IMR-90 (cell line): Measurements from ENCODE around the gene TENM3. TPM values are rescaled to one million over a fixed set of nuclear protein-coding genes. Genes with fewer than 3 reads are reported as not detected.

Source experiments
- ATAC-seq: fragments of 200-7000 bp; cut with Tn5 transposase; 2 replicates; pipeline ENCODE4 v1.9.1; 2020; ENCODE audit warnings: low read depth, mild to moderate bottlenecking, moderate library complexity
- BruUV-seq: library from RNA; stranded (reverse); fragments of 400-500 nt; replicated peaks from 2 replicates; lab custom pipeline; 2021; lab: Mats Ljungman, UMichigan
- CTCF ChIA-PET: fragments of 300-600 bp; formaldehyde crosslinking; extraction: SDS; loops from one replicate; lab custom pipeline; 2021; ENCODE audit warnings: antibody characterized with exemption; lab: Yijun Ruan, JAX
- POLR2A ChIA-PET: fragments of 300-600 bp; sonication (Branson Sonifier 250); formaldehyde crosslinking; loops from one replicate; lab custom pipeline; 2022; ENCODE audit warnings: antibody characterized with exemption; ENCODE audit not compliant: unreplicated experiment; lab: Charles Lee
- DNase-seq: peaks from one replicate; pipeline ENCODE4 v3.0.0; 2013
- H2AFZ ChIP-seq: replicated peaks from 2 replicates; pipeline ENCODE3; 2013; ENCODE audit warnings: low read length, mild to moderate bottlenecking; ENCODE audit not compliant: poor library complexity
- H2AK5ac ChIP-seq: 2 replicates; pipeline ENCODE4 v1.6.1; 2013; ENCODE audit warnings: low read depth, low read length, inconsistent platforms
- H2AK9ac ChIP-seq: replicated peaks from 2 replicates; pipeline ENCODE3; 2013; ENCODE audit warnings: mild to moderate bottlenecking, low read depth, low read length, moderate library complexity; ENCODE audit not compliant: poor library complexity
- H2BK120ac ChIP-seq: 2 replicates; pipeline ENCODE4 v1.6.1; 2013; ENCODE audit warnings: low read depth, low read length, inconsistent platforms
- H2BK15ac ChIP-seq: 3 replicates; pipeline ENCODE4 v1.6.1; 2013; ENCODE audit warnings: low read depth, low read length, inconsistent platforms
- H2BK20ac ChIP-seq: 2 replicates; pipeline ENCODE4 v1.6.1; 2013; ENCODE audit warnings: low read depth, mild to moderate bottlenecking, inconsistent platforms, low read length, moderate library complexity
- H2BK5ac ChIP-seq: 2 replicates; pipeline ENCODE4 v1.6.1; 2013; ENCODE audit warnings: mild to moderate bottlenecking, low read depth, low read length, inconsistent platforms; ENCODE audit not compliant: poor library complexity, severe bottlenecking
- H3K14ac ChIP-seq: replicated peaks from 2 replicates; pipeline ENCODE4 v1.6.1; 2013; ENCODE audit warnings: low read depth, low read length, inconsistent platforms
- H3K18ac ChIP-seq: 2 replicates; pipeline ENCODE4 v1.6.1; 2013; ENCODE audit warnings: low read depth, low read length, control low read depth
- H3K23ac ChIP-seq: 2 replicates; pipeline ENCODE4 v1.6.1; 2013; ENCODE audit warnings: low read depth, low read length, inconsistent platforms
- H3K27ac ChIP-seq: 2 replicates; pipeline ENCODE4 v1.5.1; 2013; ENCODE audit warnings: mild to moderate bottlenecking, control low read depth, low read length; ENCODE audit not compliant: insufficient read depth
- H3K27me3 ChIP-seq: 2 replicates; pipeline ENCODE4 v1.6.1; 2013; ENCODE audit warnings: low read length; ENCODE audit not compliant: control insufficient read depth, insufficient read depth
- H3K36me3 ChIP-seq: 2 replicates; pipeline ENCODE4 v1.6.1; 2013; ENCODE audit warnings: low read length, mixed read lengths; ENCODE audit not compliant: control insufficient read depth, insufficient read depth
- H3K4ac ChIP-seq: 2 replicates; pipeline ENCODE4 v1.6.1; 2013; ENCODE audit warnings: low read depth, low read length, inconsistent platforms
- H3K4me1 ChIP-seq: 2 replicates; pipeline ENCODE4 v1.6.1; 2013; ENCODE audit warnings: low read length, mixed read lengths; ENCODE audit not compliant: control insufficient read depth, insufficient read depth
- H3K4me2 ChIP-seq: 2 replicates; pipeline ENCODE4 v1.6.1; 2013; ENCODE audit warnings: low read depth, mild to moderate bottlenecking, control low read depth, low read length, moderate library complexity
- H3K4me3 ChIP-seq: 2 replicates; pipeline ENCODE4 v1.5.1; 2013; ENCODE audit warnings: low read depth, mild to moderate bottlenecking, control low read depth, low read length, moderate library complexity; ENCODE audit not compliant: insufficient read depth
- H3K56ac ChIP-seq: 2 replicates; pipeline ENCODE4 v1.6.1; 2013; ENCODE audit warnings: low read length, inconsistent platforms; ENCODE audit not compliant: insufficient read depth; ENCODE audit errors: extremely low read depth
- H3K79me1 ChIP-seq, 2 experiments: 2 replicates each; pipeline ENCODE4 v1.6.1; 2013; ENCODE audit warnings: low read length in 2 of 2, inconsistent platforms in 1 of 2, low read depth in 1 of 2
- H3K9ac ChIP-seq: 2 replicates; pipeline ENCODE4 v1.6.1; 2013; ENCODE audit warnings: low read depth, low read length, control low read depth
- H3K9me1 ChIP-seq: 2 replicates; pipeline ENCODE4 v1.6.1; 2013; ENCODE audit warnings: low read length, inconsistent platforms; ENCODE audit not compliant: insufficient read depth
- H3K9me3 ChIP-seq: 2 replicates; pipeline ENCODE4 v1.6.1; 2013; ENCODE audit warnings: low read length; ENCODE audit not compliant: control insufficient read depth, insufficient read depth
- H4K20me1 ChIP-seq: 2 replicates; pipeline ENCODE4 v1.6.1; 2013; ENCODE audit warnings: low read length, inconsistent platforms; ENCODE audit not compliant: insufficient read depth
- H4K5ac ChIP-seq: 2 replicates; pipeline ENCODE4 v1.6.1; 2013; ENCODE audit warnings: mild to moderate bottlenecking, low read depth, low read length, control low read depth
- H4K8ac ChIP-seq, 2 experiments: 2 replicates each; pipeline ENCODE4 v1.6.1; 2013; ENCODE audit warnings: low read depth in 2 of 2, low read length in 2 of 2, control low read depth in 1 of 2, inconsistent platforms in 1 of 2
- H4K91ac ChIP-seq: 2 replicates; pipeline ENCODE4 v1.6.1; 2013; ENCODE audit warnings: low read depth, low read length, inconsistent platforms; ENCODE audit not compliant: insufficient read depth
- BHLHE40 ChIP-seq: fragments of 150-350 bp; IDR thresholded peaks from 2 replicates; pipeline ENCODE4 v1.6.1; 2016; ENCODE audit warnings: mild to moderate bottlenecking, low read depth, low read length
- FOS ChIP-seq: fragments of 150-350 bp; IDR thresholded peaks from 2 replicates; pipeline ENCODE4 v1.6.1; 2016; ENCODE audit warnings: low read depth, low read length
- MAFK ChIP-seq: IDR thresholded peaks from 2 replicates; pipeline ENCODE4 v1.6.1; 2012; ENCODE audit warnings: low read depth, low read length, improper control_type of control experiment
- NFE2L2 ChIP-seq: fragments of 150-350 bp; IDR thresholded peaks from 2 replicates; pipeline ENCODE4 v1.6.1; 2016; ENCODE audit warnings: low read depth, mild to moderate bottlenecking, low read length
- RAD21 ChIP-seq: IDR thresholded peaks from 2 replicates; pipeline ENCODE4 v1.6.1; 2012; ENCODE audit warnings: low read length, improper control_type of control experiment
- RCOR1 ChIP-seq: IDR thresholded peaks from 2 replicates; pipeline ENCODE4 v1.6.1; 2012; ENCODE audit warnings: mild to moderate bottlenecking, low read length, improper control_type of control experiment; ENCODE audit not compliant: insufficient replicate concordance
- RFX5 ChIP-seq: IDR thresholded peaks from 2 replicates; pipeline ENCODE4 v1.8.0; 2012; ENCODE audit warnings: low read depth, mild to moderate bottlenecking, low read length, moderate library complexity
- WGBS, 2 experiments: methylation state at CpG; one replicate each; pipeline versions ENCODE4 v1.1.5 to v1.1.7; 2013; ENCODE audit warnings: missing lambda C conversion rate in 2 of 2; ENCODE audit not compliant: insufficient read length in 1 of 2; ENCODE audit errors: extremely low coverage in 2 of 2; 5-methylcytosine and 5-hydroxymethylcytosine counted together
- dilution Hi-C: fragments of 300-500 bp; cut with HindIII; formaldehyde crosslinking; loops from one replicate; pipeline ENCODE4 v1.14.3; 2018; ENCODE audit warnings: low sequenced_read_pairs; ENCODE audit not compliant: unreplicated experiment
- in situ Hi-C: fragments of 300-500 bp; cut with MboI; formaldehyde crosslinking; loops from 3 replicates; pipeline ENCODE4 v1.14.3; 2019; ENCODE audit warnings: low sequenced_read_pairs, inconsistent platforms, mixed read lengths
- intact Hi-C: fragments of 100-400 bp; cut with micrococcal nuclease; formaldehyde crosslinking; loops from 2 replicates; pipeline ENCODE4 v1.10.0; 2022
- polyA plus RNA-seq, 3 experiments: library from polyadenylated mRNA; depleted of rRNA; stranded (reverse); fragments of >200 nt; gene quantifications; 2 replicates each; pipeline ENCODE4 v1.2.3, GENCODE V29; 2012; ENCODE audit warnings: low replicate concordance in 1 of 3
- total RNA-seq: library from RNA; depleted of rRNA; stranded (reverse); fragments of >200 nt; gene quantifications from 2 replicates; pipeline ENCODE4 v1.2.3, GENCODE V29; 2012

Gene TENM3
- total and polyA plus RNA-seq, 2 of the 4 experiments (the other 2 are of a cell fraction) = 29.9 to 173 TPM

DNA sequence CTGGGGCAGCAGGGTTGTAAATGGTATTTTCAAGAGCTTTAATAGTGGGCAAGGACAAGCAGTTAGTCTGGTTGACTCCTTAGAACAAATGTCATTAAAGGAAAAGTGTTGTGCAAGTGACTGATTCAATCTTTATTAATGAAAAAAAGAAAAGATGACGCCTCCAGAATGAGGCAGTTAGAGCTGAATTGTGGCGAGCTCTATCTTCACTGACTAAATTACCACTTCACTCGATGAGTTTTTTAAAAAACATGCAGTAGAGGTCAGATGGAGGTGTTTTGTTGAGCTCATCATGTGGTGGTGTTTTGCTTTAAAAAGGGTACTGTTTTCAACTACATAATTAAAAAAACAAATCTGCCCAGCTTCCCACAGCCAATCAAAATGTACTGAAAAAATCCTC, 28.1 kb upstream of the TENM3 start:
- Histone ChIP-seq H3K4ac (no peak overlapping the region), H3K27ac (no peak overlapping the region), H3K18ac (no peak overlapping the region), H4K8ac (no peak overlapping the region), H4K20me1 (no peaks in the 10 kb centered on the region), H3K36me3 (no peaks in the 10 kb centered on the region), H3K56ac (no peak overlapping the region), H3K23ac (no peak overlapping the region), H2BK5ac (no peak overlapping the region), H2BK120ac (no peak overlapping the region), H2AK9ac (no peak overlapping the region), H4K91ac (no peak overlapping the region), H3K4me2 (no peak overlapping the region), H3K27me3 (no peaks in the 10 kb centered on the region), H3K9me1 (peaks cover 7% of the 10 kb centered on the region), H3K4me1 (peaks cover 2% of the 10 kb centered on the region; the same call in 1 of the 2 replicates), H4K5ac (no peak overlapping the region), H2BK20ac (no peak overlapping the region), H3K79me1 (0 out of 4 replicates have a peak, but pooled peaks cover 0 to under 1% of the 10 kb centered on the region in 2 experiments), H2AFZ (no peak overlapping the region), H2BK15ac (no peak overlapping the region), H3K4me3 (no peak overlapping the region), H2AK5ac (no peak overlapping the region), H3K9ac (no peak overlapping the region), H3K14ac (no peak overlapping the region), H3K9me3 (no peaks in the 10 kb centered on the region)
- WGBS, 2 experiments = no CpG with 5 or more reads among the region's 3 CpGs
- dilution Hi-C loops (no loop called here), in situ Hi-C loops (no loop called here), intact Hi-C loops (no loop called here)
- CTCF ChIA-PET = no interaction called here
- TF ChIP-seq RCOR1 = no peak
- no peak for TF ChIP-seq RAD21
- no peak for TF ChIP-seq NFE2L2
- TF ChIP-seq BHLHE40 = no peak
- TF ChIP-seq MAFK = no peak
- TF ChIP-seq RFX5 = no peak
- no peak for TF ChIP-seq FOS
- no TSS peak for BruUV-seq
- ATAC-seq = no peak
- DNase-seq = no peak
- POLR2A ChIA-PET = no interaction called here
